ENCODE data around the gene PADI3.

DNA sequence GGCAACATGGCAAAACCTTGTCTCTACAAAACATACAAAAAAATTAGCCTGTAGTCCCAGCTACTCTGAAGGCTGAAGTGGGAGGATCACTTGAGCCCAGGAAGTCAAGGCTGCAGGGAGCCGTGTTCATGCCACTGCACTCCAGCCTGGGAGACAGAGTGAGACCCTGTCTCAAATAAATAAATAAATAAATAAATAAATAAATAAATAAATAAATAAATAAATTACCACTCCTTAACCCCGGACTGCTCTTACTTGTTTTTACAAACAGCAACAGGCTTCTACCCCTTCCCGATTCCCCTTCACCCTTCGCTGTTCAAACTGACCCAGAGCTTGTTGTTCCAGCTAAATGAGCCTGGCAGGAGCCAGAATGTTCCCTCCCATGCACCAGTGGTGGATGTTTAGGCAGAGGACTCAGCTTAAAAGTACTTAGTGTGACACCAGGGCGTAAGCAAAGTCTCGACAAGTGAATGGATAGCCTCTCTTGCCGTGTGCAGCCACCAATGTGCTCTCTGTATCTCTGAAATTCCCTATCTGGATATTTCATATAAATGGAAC is 21.5 kb upstream of the PADI3 start:
- TF ChIP-seq, protein P1, sequence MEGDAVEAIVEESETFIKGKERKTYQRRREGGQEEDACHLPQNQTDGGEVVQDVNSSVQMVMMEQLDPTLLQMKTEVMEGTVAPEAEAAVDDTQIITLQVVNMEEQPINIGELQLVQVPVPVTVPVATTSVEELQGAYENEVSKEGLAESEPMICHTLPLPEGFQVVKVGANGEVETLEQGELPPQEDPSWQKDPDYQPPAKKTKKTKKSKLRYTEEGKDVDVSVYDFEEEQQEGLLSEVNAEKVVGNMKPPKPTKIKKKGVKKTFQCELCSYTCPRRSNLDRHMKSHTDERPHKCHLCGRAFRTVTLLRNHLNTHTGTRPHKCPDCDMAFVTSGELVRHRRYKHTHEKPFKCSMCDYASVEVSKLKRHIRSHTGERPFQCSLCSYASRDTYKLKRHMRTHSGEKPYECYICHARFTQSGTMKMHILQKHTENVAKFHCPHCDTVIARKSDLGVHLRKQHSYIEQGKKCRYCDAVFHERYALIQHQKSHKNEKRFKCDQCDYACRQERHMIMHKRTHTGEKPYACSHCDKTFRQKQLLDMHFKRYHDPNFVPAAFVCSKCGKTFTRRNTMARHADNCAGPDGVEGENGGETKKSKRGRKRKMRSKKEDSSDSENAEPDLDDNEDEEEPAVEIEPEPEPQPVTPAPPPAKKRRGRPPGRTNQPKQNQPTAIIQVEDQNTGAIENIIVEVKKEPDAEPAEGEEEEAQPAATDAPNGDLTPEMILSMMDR (IDR thresholded peaks at IDR 0.05): no peak
- TF ChIP-seq POLR2A (IDR thresholded peaks at IDR 0.05): no peak

Data from heart left ventricle (tissue), 13 donors.